Osteocyte (in vitro differentiated cells): ENCODE measurements around the gene NFIA. TPM values are rescaled to one million over a fixed set of nuclear protein-coding genes. Genes with fewer than 3 reads are reported as not detected.

Experiments used
- DNase-seq: peaks from one replicate; pipeline ENCODE4 v3.0.0; 2021; ENCODE audit warnings: mixed read lengths; ENCODE audit not compliant: unreplicated experiment; ENCODE audit errors: extremely low spot score
- H3K27ac Mint-ChIP-seq: one replicate; pipeline ENCODE4 v1.8.0; 2021; ENCODE audit warnings: mild to moderate bottlenecking, mixed read lengths; ENCODE audit not compliant: unreplicated experiment
- H3K27me3 Mint-ChIP-seq: one replicate; pipeline ENCODE4 v1.8.0; 2021; ENCODE audit warnings: mixed read lengths; ENCODE audit not compliant: unreplicated experiment
- H3K36me3 Mint-ChIP-seq: one replicate; pipeline ENCODE4 v1.8.0; 2021; ENCODE audit warnings: mixed read lengths; ENCODE audit not compliant: unreplicated experiment
- H3K4me1 Mint-ChIP-seq: one replicate; pipeline ENCODE4 v1.8.0; 2021; ENCODE audit warnings: mixed read lengths; ENCODE audit not compliant: unreplicated experiment
- H3K4me3 Mint-ChIP-seq: one replicate; pipeline ENCODE4 v1.8.0; 2021; ENCODE audit warnings: mild to moderate bottlenecking, moderate library complexity, mixed read lengths; ENCODE audit not compliant: unreplicated experiment
- H3K9me3 Mint-ChIP-seq: one replicate; pipeline ENCODE4 v1.8.0; 2021; ENCODE audit warnings: mixed read lengths; ENCODE audit not compliant: unreplicated experiment
- total RNA-seq: library from RNA; stranded (reverse); gene quantifications from 2 replicates; pipeline ENCODE4 v1.2.1, GENCODE V29; 2021
- TF ChIP-seq, protein P1 (sequence below): fragments of 200-600 bp; sonication (generic); IDR thresholded peaks from 2 replicates; pipeline ENCODE4 v1.5.0; 2021; ENCODE audit warnings: antibody characterized with exemption, mild to moderate bottlenecking, moderate library complexity

Gene NFIA
- total RNA-seq, 1 donor from 2014 or later: 46.7 TPM

DNA sequence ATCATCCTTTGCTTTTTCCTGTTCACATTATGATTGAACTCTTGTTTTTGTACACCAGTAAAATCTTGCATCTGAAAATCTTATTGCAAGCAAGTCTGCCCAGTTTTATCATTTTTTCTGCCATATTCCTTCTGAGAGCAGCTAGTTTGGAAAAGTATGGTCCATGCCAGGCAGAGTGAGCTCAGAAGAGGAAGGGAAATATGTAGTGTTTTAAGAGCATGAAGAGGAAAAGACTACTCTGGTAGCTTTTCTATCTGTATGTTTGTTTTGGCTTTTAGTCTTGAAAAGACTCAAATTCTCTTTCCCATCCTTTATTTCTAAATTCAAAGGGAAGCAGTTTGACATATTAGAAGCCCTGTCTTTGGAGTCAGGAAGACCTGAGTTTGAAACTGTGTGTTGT lies 125.8 kb downstream of the NFIA start:
- no peak for DNase-seq
- TF ChIP-seq, protein P1, sequence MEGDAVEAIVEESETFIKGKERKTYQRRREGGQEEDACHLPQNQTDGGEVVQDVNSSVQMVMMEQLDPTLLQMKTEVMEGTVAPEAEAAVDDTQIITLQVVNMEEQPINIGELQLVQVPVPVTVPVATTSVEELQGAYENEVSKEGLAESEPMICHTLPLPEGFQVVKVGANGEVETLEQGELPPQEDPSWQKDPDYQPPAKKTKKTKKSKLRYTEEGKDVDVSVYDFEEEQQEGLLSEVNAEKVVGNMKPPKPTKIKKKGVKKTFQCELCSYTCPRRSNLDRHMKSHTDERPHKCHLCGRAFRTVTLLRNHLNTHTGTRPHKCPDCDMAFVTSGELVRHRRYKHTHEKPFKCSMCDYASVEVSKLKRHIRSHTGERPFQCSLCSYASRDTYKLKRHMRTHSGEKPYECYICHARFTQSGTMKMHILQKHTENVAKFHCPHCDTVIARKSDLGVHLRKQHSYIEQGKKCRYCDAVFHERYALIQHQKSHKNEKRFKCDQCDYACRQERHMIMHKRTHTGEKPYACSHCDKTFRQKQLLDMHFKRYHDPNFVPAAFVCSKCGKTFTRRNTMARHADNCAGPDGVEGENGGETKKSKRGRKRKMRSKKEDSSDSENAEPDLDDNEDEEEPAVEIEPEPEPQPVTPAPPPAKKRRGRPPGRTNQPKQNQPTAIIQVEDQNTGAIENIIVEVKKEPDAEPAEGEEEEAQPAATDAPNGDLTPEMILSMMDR: no peak
- H3K9me3 Mint-ChIP-seq: no peaks in the 10 kb centered on the region
- H3K27me3 Mint-ChIP-seq: no peaks in the 10 kb centered on the region
- H3K4me3 Mint-ChIP-seq: no peak overlapping the region
- H3K4me1 Mint-ChIP-seq: peaks cover 18% of the 10 kb centered on the region
- peak overlapping the region; percentile 40 for H3K27ac Mint-ChIP-seq
- H3K36me3 Mint-ChIP-seq: peaks cover 3% of the 10 kb centered on the region

DNA sequence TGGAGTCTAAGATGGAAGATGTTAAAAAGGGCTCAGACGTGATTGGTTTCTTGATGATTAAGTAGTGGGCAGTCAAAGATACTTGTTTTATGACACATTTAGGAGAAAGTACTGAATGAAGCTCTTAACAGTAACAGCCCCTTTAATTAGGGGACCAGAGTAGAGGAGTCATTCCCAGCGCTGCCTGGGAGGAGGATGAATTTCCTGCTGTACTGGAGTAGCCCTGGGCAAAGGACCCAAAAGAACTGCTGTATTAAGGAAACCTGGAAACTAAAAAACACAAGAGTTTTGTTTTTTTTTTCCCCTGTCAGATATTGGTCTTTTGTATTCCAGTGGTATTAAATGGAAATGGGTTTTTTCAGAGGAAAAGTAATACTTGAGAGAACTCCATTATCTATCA lies 126.5 kb downstream of the NFIA start:
- no peak overlapping the region for H3K4me3 Mint-ChIP-seq
- H3K36me3 Mint-ChIP-seq: peaks cover 3% of the 10 kb centered on the region
- H3K4me1 Mint-ChIP-seq: peaks cover 18% of the 10 kb centered on the region
- H3K9me3 Mint-ChIP-seq: no peaks in the 10 kb centered on the region
- TF ChIP-seq, protein P1: no peak
- H3K27ac Mint-ChIP-seq: peak overlapping the region; percentile 31
- no peaks in the 10 kb centered on the region for H3K27me3 Mint-ChIP-seq
- DNase-seq: no peak

DNA sequence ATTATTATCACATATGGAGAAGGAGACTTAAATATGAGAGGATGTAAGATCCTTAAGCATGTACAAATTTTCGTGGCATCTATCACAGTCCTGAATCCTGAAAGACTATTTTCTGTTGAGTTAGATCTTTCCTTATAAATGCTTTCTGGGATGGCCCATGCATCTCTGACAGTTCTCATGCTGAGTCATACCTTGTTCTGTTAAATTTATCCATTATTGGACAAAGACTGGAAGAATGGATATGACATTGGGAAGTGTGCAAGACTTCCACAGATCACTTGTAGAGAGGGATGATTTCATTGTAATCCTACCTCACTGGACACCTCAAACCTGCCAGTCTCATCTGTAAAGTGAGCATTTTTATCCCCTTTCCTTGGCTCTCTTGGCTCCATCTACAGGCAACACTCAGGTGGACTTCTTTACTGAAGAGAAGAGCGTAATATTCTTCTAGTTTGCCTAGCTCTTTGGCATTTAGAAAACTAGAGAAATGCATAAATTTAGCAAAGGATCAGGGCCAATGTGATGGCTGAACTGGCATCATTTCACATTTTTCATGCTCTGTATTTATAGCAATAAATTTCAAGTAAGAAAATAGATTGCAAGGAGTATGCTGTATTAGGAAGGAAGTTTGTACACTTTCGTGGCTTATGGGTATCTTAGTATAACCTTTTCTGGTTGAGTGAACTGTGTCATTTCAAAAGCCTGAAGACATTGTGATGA lies 128.2 kb downstream of the NFIA start:
- no peaks in the 10 kb centered on the region for H3K27me3 Mint-ChIP-seq
- peaks cover 3% of the 10 kb centered on the region for H3K36me3 Mint-ChIP-seq
- H3K9me3 Mint-ChIP-seq: no peaks in the 10 kb centered on the region
- no peak overlapping the region for H3K27ac Mint-ChIP-seq
- no peak overlapping the region for H3K4me3 Mint-ChIP-seq
- TF ChIP-seq, protein P1: peak; percentile 20
- H3K4me1 Mint-ChIP-seq: peaks cover 18% of the 10 kb centered on the region
- no peak for DNase-seq

DNA sequence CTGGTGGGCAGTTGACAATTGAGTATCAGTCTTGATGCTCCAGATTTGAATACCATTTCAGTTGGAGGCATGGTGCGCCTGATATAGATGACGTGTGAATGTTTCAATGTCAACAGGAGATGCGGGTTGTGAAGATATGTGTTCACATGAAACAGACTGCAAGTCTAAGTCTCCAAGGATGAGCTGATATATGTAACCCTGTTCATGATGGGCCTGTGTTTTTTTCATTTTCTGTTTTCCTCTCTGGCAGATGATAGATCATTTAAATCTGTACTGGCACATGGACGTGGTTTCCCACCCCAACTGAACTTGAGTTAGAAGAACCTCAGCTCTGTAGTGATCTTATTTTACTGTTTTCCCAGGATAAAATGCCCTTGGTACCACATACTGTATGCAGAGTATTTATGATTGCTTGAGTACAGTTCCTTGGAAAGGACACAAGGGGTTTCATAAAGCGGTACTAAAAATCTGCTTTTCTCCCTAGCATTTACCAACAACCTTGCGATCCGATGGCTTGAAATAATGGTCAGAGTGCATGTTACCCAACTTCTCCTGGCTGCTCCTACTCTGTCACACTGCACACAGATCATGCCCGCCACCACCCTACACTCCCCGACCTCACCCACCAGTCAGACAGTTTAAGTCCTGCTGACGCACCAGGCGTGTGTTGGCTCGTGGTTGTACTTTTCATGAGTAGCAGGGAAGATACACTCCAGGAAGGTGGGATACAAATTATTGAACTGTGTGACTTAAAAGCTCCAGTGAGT lies 131.1 kb downstream of the NFIA start:
- TF ChIP-seq, protein P1: no peak
- Mint-ChIP-seq H3K36me3 (peaks cover 2% of the 10 kb centered on the region), H3K4me1 (peaks cover 10% of the 10 kb centered on the region)

DNA sequence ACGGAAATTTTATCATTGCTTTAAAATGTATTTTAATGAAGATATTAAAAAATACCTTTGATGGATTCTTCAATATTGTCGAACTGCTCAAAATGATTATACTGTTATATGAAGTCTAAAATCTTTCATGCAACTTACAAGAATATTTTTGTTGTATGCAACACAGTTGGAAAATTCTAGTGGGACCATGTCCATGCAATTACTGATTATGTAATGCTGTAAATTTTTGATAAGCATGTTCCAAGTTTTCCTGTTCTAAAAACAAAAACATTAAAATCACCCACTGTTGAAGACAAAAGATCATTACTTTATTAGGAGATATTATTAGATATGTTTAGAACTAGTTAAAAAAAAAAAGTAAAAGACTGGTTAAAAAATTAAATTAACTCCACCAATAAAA lies 132.8 kb downstream of the NFIA start:
- Mint-ChIP-seq H3K9me3 (no peaks in the 10 kb centered on the region), H3K4me3 (no peak overlapping the region), H3K27ac (no peak overlapping the region), H3K4me1 (peaks cover 3% of the 10 kb centered on the region), H3K36me3 (peaks cover 2% of the 10 kb centered on the region), H3K27me3 (no peaks in the 10 kb centered on the region)
- DNase-seq: no peak
- TF ChIP-seq, protein P1: no peak

More for the DNA sequence above, 131.1 kb downstream of the NFIA start:
- no peak for DNase-seq
- Mint-ChIP-seq H3K27me3 (no peaks in the 10 kb centered on the region), H3K4me3 (no peak overlapping the region), H3K27ac (no peak overlapping the region), H3K9me3 (no peaks in the 10 kb centered on the region)
